Measurements from ENCODE around the gene ITFG2. TPM values are rescaled to one million over a fixed set of nuclear protein-coding genes. Genes with fewer than 3 reads are reported as not detected.

The ITFG2 gene
- total and polyA plus RNA-seq, 9 of the 15 experiments (the other 6 are each of a cell fraction or from before 2014, with no cell fraction given), result 15.0 to 22.8 (median 19.4) TPM

DNA sequence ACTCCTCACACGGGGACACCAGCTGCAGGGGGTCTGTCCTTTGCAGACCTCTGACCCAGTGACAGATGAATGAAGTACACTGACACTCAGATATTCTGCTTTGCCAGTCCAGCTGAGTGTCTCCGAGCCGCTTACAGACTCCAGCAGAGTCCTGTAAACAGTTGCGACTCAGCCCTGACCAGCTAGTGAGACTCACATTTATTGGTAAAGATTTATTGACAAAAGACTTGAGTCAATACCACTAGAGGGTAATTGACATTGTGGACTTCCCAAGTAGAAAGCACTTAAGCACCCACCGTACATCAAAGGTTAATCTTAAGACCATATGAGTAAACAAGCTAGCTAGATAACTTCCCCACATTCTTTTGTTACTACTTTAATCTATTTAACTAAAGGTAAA, 27.5 kb upstream of the ITFG2 start:
- intact Hi-C loops (cut with micrococcal nuclease), result no loop called here
- peaks cover 16 to 20% of the 10 kb centered on the region in 2 experiments; a peak in 3 of 5 replicates for H3K27me3 ChIP-seq (ENCODE audit: control insufficient read depth in 2 of 2, insufficient read depth in 2 of 2, low read length in 2 of 2)
- H3K79me2 ChIP-seq (ENCODE audit: control insufficient read depth, insufficient read depth, low read length), result no peaks in the 10 kb centered on the region
- H3K27ac ChIP-seq (ENCODE audit: extremely low read depth, low read depth, low read length), result no peak overlapping the region
- FAIRE-seq (no peak), ATAC-seq (no peak), DNase-seq (ENCODE audit: extremely low read depth in 1 of 4, low spot score in 3 of 4) (no peak)
- H3K9me1 ChIP-seq (ENCODE audit: control insufficient read depth, insufficient read depth, low read length), result no peaks in the 10 kb centered on the region
- no peaks in the 10 kb centered on the region for H3K9me3 ChIP-seq (replicated peaks; ENCODE audit: control insufficient read depth, insufficient read depth, low read depth, low read length)
- peaks cover 2 to 4% of the 10 kb centered on the region in 2 experiments; a peak in 2 of 5 replicates for H3K4me1 ChIP-seq (replicated peaks in 1 of 2; ENCODE audit: control insufficient read depth in 2 of 2, insufficient read depth in 2 of 2, low read length in 2 of 2)
- POLR2A ChIA-PET, result interaction anchor here (0.7 to 0.9 kb wide), 2 partner anchors 10 to 12 kb away, joined by 3 to 4 read pairs; partner anchors contain the start of gene FKBP4
- H3K36me3 ChIP-seq (ENCODE audit: control insufficient read depth, insufficient read depth, low read length), result no peaks in the 10 kb centered on the region
- BruUV-seq (replicated peaks), result no TSS peak
- H3K9ac ChIP-seq (ENCODE audit: insufficient read depth in 1 of 2, low read depth in 2 of 2, low read length in 2 of 2), result no peak overlapping the region
- 0 out of 4 replicates have a peak, but pooled peaks of 1 of the 2 experiments have one; percentile 12 for TF ChIP-seq FOXA3 (CRISPR knock-in tag; conservative IDR thresholded peaks at IDR 0.05 in 1 of 2, IDR thresholded peaks at IDR 0.05 in 1 of 2)
- TF ChIP-seq ZNF133 (CRISPR knock-in tag; IDR thresholded peaks at IDR 0.05), result no peak
- no peaks in the 10 kb centered on the region for H4K20me1 ChIP-seq (replicated peaks; ENCODE audit: control insufficient read depth, insufficient read depth, low read length)
- no peak overlapping the region for H3K4me2 ChIP-seq (ENCODE audit: insufficient read depth, low read length)
- H2AFZ ChIP-seq (ENCODE audit: low read depth, low read length), result no peak overlapping the region
- in situ Hi-C loops (cut with MboI), result no loop called here
- WGBS (ENCODE audit: insufficient coverage, low coverage, missing lambda C conversion rate), result 5% methylated on average over 5 of the region's 5 CpGs
- H3K4me3 ChIP-seq, result no peak overlapping the region
- CTCF ChIA-PET (ENCODE audit: low intra/inter-chr PET ratio), result interaction anchor here (1.1 kb wide), 1 partner anchor 256 kb away, joined by 3 read pairs; no protein-coding TSS in a partner anchor

DNA sequence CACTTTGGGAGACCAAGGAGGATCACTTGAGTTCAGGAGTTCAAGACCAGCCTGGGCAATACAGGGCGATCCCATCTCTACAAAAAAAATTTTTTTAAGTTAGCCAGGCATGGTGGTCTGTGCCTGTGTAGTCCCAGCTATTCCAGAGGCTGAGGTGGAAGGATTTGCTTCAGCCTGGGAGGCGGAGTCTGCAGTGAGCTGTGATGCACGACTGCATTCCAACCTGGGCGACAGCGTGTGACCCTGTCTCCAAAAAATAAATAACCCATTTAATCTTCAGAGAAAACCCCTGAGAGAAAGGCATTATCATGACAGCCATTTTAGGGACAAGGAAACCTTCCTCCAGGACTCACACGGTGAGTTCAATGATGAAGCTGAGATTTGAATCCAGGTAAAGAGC, 21.4 kb upstream of the ITFG2 start:
- no TSS peak for BruUV-seq (replicated peaks)
- peaks cover 3% of the 10 kb centered on the region; the same call in 1 of the 2 replicates for H4K20me1 ChIP-seq (replicated peaks; ENCODE audit: control insufficient read depth, insufficient read depth, low read length)
- H3K9me3 ChIP-seq (replicated peaks; ENCODE audit: control insufficient read depth, insufficient read depth, low read depth, low read length), result no peaks in the 10 kb centered on the region
- H3K4me2 ChIP-seq (ENCODE audit: insufficient read depth, low read length), result no peak overlapping the region
- H3K4me1 ChIP-seq (replicated peaks in 1 of 2; ENCODE audit: control insufficient read depth in 2 of 2, insufficient read depth in 2 of 2, low read length in 2 of 2), result peaks cover 12 to 28% of the 10 kb centered on the region in 2 experiments; a peak in 4 of 5 replicates
- peaks cover 12% of the 10 kb centered on the region for H3K79me2 ChIP-seq (ENCODE audit: control insufficient read depth, insufficient read depth, low read length)
- H3K36me3 ChIP-seq (ENCODE audit: control insufficient read depth, insufficient read depth, low read length), result peaks cover 2% of the 10 kb centered on the region; the same call in 2 of the 3 replicates
- FAIRE-seq, result no peak
- POLR2A ChIA-PET, result interaction anchor here (0.7 kb wide), 1 partner anchor 48 kb away, joined by 3 read pairs; no protein-coding TSS in a partner anchor
- in situ Hi-C loops (cut with MboI) (no loop called here), intact Hi-C loops (cut with micrococcal nuclease) (no loop called here)
- H2AFZ ChIP-seq (ENCODE audit: low read depth, low read length), result no peak overlapping the region
- no peak for ATAC-seq
- H3K27me3 ChIP-seq (ENCODE audit: control insufficient read depth in 2 of 2, insufficient read depth in 2 of 2, low read length in 2 of 2), result peaks cover 0 to 5% of the 10 kb centered on the region in 2 experiments; a peak in 2 of 5 replicates
- no peak for DNase-seq (ENCODE audit: extremely low read depth in 1 of 4, low spot score in 3 of 4)
- no peaks in the 10 kb centered on the region for H3K9me1 ChIP-seq (ENCODE audit: control insufficient read depth, insufficient read depth, low read length)
- CTCF ChIA-PET (ENCODE audit: low intra/inter-chr PET ratio), result no interaction called here
- no peak overlapping the region for H3K27ac ChIP-seq (ENCODE audit: extremely low read depth, low read depth, low read length)
- H3K9ac ChIP-seq (ENCODE audit: insufficient read depth in 1 of 2, low read depth in 2 of 2, low read length in 2 of 2), result no peak overlapping the region
- no peak overlapping the region for H3K4me3 ChIP-seq
- WGBS (ENCODE audit: insufficient coverage, low coverage, missing lambda C conversion rate), result 68% methylated on average over 2 of the region's 6 CpGs
- TF ChIP-seq ZNF280A (IDR thresholded peaks at IDR 0.05; ENCODE audit: low read depth, partially characterized antibody) (no peak), FOXK2 (conservative IDR thresholded peaks at IDR 0.05 in 1 of 2, IDR thresholded peaks at IDR 0.05 in 1 of 2; ENCODE audit: low read depth in 2 of 2) (no peak), NFYB (IDR thresholded peaks at IDR 0.05; ENCODE audit: extremely low read depth, insufficient read length) (no peak), E2F8 (IDR thresholded peaks at IDR 0.05; ENCODE audit: low read depth, partially characterized antibody) (no peak), RBM34 (IDR thresholded peaks at IDR 0.05; ENCODE audit: borderline replicate concordance, insufficient read depth, low read length) (no peak), PHF8 (IDR thresholded peaks at IDR 0.05; ENCODE audit: borderline replicate concordance, low read length) (no peak), SMAD1 (IDR thresholded peaks at IDR 0.05; ENCODE audit: low read depth, low read length, partially characterized antibody) (no peak), TFAM (CRISPR knock-in tag; conservative IDR thresholded peaks at IDR 0.05) (no peak), ZNF212 (CRISPR knock-in tag; IDR thresholded peaks at IDR 0.05) (no peak)

Data from K562 (cell line).